Measurements from ENCODE around the gene HTR3A.

DNA sequence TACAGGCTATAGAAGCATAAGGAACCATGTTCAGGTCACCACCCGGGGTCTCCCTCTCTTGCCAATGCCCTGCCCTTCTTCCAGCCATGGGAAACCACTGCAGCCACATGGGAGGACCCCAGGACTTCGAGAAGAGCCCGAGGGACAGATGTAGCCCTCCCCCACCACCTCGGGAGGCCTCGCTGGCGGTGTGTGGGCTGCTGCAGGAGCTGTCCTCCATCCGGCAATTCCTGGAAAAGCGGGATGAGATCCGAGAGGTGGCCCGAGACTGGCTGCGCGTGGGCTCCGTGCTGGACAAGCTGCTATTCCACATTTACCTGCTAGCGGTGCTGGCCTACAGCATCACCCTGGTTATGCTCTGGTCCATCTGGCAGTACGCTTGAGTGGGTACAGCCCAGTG, 14.5 kb downstream of the HTR3A start:
- TF ChIP-seq, protein P1, sequence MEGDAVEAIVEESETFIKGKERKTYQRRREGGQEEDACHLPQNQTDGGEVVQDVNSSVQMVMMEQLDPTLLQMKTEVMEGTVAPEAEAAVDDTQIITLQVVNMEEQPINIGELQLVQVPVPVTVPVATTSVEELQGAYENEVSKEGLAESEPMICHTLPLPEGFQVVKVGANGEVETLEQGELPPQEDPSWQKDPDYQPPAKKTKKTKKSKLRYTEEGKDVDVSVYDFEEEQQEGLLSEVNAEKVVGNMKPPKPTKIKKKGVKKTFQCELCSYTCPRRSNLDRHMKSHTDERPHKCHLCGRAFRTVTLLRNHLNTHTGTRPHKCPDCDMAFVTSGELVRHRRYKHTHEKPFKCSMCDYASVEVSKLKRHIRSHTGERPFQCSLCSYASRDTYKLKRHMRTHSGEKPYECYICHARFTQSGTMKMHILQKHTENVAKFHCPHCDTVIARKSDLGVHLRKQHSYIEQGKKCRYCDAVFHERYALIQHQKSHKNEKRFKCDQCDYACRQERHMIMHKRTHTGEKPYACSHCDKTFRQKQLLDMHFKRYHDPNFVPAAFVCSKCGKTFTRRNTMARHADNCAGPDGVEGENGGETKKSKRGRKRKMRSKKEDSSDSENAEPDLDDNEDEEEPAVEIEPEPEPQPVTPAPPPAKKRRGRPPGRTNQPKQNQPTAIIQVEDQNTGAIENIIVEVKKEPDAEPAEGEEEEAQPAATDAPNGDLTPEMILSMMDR (IDR thresholded peaks at IDR 0.05) = no peak
- no peak for TF ChIP-seq ZFX (IDR thresholded peaks at IDR 0.05; ENCODE audit: borderline replicate concordance)
